Common myeloid progenitor, CD34-positive (primary cell): ENCODE measurements around the gene PKHD1.

Experiments used
- CTCF ChIA-PET: fragments of 350-600 bp; sonication (Branson Sonifier 250); formaldehyde crosslinking; loops from one replicate; lab custom pipeline; 2021; ENCODE audit warnings: antibody characterized with exemption; lab: Charles Lee
- POLR2A ChIA-PET: fragments of 350-600 bp; sonication (Branson Sonifier 250); formaldehyde crosslinking; loops from one replicate; lab custom pipeline; 2021; ENCODE audit warnings: antibody characterized with exemption; lab: Charles Lee
- DNase-seq, 3 donors: peaks; one replicate each; pipeline versions ENCODE4 v3.0.0 to v3.0.0-alpha.2; 2013
- H3K27ac ChIP-seq, 2 experiments: 1 replicate in 1 of 2; 2 replicates in 1 of 2; pipeline ENCODE4 v1.7.0; 2013; ENCODE audit warnings: inconsistent platforms in 2 of 2, low read length in 2 of 2, mild to moderate bottlenecking in 2 of 2, low read depth in 1 of 2, moderate library complexity in 1 of 2; ENCODE audit not compliant: severe bottlenecking in 2 of 2, insufficient read depth in 1 of 2, poor library complexity in 1 of 2
- H3K27me3 ChIP-seq, 5 experiments: replicated peaks in 2 of 5; 1 replicate in 3 of 5; 2 replicates in 2 of 5; pipeline versions ENCODE4 v1.6.1 to v1.7.0; 2013; ENCODE audit warnings: low read length in 4 of 5, mild to moderate bottlenecking in 2 of 5, moderate library complexity in 2 of 5, inconsistent platforms in 1 of 5; ENCODE audit not compliant: insufficient read depth in 5 of 5, control insufficient read depth in 4 of 5
- H3K36me3 ChIP-seq, 4 experiments: 1 replicate in 2 of 4; 2 replicates in 2 of 4; pipeline versions ENCODE4 v1.6.1 to v1.7.0; 2013; ENCODE audit warnings: low read length in 3 of 4, control low read depth in 1 of 4, mild to moderate bottlenecking in 1 of 4; ENCODE audit not compliant: control insufficient read depth in 4 of 4, insufficient read depth in 4 of 4
- H3K4me1 ChIP-seq, 4 experiments: 1 replicate in 3 of 4; 2 replicates in 1 of 4; pipeline versions ENCODE4 v1.6.1 to v1.7.1; 2013; ENCODE audit warnings: low read length in 3 of 4, mild to moderate bottlenecking in 3 of 4, control low read depth in 1 of 4, inconsistent platforms in 1 of 4, moderate library complexity in 1 of 4; ENCODE audit not compliant: control insufficient read depth in 4 of 4, insufficient read depth in 4 of 4; ENCODE audit errors: control extremely low read depth in 1 of 4
- H3K4me3 ChIP-seq, 7 experiments: 1 replicate in 4 of 7; 2 replicates in 3 of 7; pipeline versions ENCODE4 v1.5.1 to v1.7.0; 2013; ENCODE audit warnings: mild to moderate bottlenecking in 7 of 7, low read length in 6 of 7, moderate library complexity in 6 of 7, inconsistent platforms in 2 of 7, low read depth in 2 of 7, control low read depth in 1 of 7; ENCODE audit not compliant: insufficient read depth in 4 of 7, control insufficient read depth in 1 of 7; ENCODE audit errors: extremely low read depth in 1 of 7
- H3K9me3 ChIP-seq, 5 experiments: 1 replicate in 4 of 5; 2 replicates in 1 of 5; pipeline versions ENCODE4 v1.6.1 to v1.7.1; 2013; ENCODE audit warnings: low read length in 4 of 5, mild to moderate bottlenecking in 2 of 5, inconsistent platforms in 1 of 5, low read depth in 1 of 5, moderate library complexity in 1 of 5; ENCODE audit not compliant: control insufficient read depth in 4 of 5, insufficient read depth in 2 of 5; ENCODE audit errors: control extremely low read depth in 1 of 5
- WGBS: methylation state at CpG from one replicate; pipeline ENCODE4 v1.1.5; 2013; ENCODE audit not compliant: insufficient coverage; 5-methylcytosine and 5-hydroxymethylcytosine counted together

The PKHD1 gene

DNA sequence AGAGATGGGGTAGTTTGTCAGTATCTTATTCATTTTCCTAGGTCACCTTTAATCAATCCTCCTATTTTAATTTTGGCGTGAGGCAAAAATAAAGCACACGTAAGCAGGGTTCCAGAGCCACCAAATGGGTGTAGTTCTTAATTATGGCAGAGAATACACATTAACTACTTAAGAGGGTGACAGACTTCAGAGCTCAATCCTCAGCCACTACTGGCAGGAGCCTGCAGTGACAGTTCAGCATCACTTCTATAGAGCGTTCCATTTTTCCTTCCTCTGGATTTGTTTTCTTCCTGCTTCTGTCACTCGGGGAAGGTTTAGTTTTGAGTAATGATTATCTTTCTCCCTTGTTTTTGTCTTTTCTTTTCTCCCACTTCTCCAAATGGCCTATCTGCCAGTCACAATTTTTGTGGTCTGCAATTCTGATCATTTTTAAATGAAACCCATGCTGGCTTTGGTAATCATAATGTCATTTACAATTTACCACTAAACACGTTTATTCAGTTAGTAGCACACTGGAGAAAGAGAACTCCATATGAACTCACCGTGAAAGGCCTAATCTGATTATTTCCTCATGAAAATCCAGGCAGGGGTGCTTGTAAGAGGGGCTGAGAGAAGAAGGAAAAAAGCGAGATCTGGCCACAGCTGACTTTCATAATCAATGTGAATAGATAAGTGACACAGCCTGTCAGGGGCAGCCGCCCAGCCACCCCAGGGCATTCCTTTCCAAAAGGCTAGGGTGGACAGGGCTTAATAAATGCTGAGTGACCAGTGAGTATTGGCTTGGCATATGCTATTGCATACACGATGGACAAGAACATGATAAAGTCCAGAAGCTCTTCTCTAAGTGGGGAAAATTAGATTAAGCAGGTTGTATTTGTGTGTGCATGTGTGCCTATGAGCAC is 412.1 kb downstream of the PKHD1 start:
- Histone ChIP-seq H3K36me3 (no peaks in the 10 kb centered on the region), H3K4me3 (no peak overlapping the region), H3K4me1 (no peaks in the 10 kb centered on the region), H3K27me3 (no peaks in the 10 kb centered on the region), H3K27ac (no peak overlapping the region), H3K9me3 (peaks cover 0 to 2% (median 0%) of the 10 kb centered on the region in 5 experiments)
- ChIA-PET POLR2A (no interaction called here), CTCF (no interaction called here)
- 93% methylated on average over 4 of the region's 9 CpGs for WGBS
- no peak for DNase-seq

DNA sequence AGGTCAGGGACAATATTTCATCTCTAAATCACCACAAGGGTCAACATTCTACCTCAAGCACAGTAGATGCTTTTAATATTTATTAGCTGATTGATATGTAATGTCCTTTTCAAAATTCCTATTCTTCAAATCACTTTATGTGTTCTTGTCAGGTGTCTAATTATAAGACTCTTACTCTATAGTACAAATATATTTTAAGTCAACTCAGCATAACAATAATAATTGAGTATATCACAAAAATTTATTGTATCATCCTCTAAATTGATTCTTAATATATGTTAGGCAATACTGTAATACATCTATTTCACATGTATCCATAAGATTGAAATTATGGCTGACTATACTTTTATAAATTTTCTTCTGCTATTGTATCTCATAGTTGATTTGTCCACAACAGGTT is 423.9 kb downstream of the PKHD1 start:
- Histone ChIP-seq H3K36me3 (no peaks in the 10 kb centered on the region), H3K4me3 (no peak overlapping the region), H3K4me1 (no peaks in the 10 kb centered on the region), H3K27ac (no peak overlapping the region), H3K27me3 (peaks cover 0 to 2% (median 0%) of the 10 kb centered on the region in 5 experiments), H3K9me3 (no peaks in the 10 kb centered on the region)
- ChIA-PET POLR2A (no interaction called here), CTCF (no interaction called here)
- DNase-seq, result no peak

DNA sequence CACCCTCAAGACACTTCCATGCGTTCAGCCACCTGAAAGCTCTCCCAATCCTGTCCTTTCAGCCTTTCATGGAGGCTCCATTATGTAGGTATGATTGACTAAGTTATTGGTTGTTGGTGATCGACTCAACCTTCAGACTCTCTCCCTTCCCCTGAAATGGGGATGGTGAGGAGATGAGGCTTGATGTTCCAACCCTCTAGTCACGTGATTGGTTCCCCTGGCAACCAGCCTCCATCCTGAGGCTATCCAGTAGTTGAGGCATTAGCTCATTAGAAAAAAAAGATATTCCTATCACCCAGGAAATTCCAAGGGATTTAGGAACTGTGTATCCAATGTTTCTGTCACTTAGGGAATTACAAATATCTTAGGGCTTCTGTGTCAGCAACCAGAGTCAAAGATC is 426.6 kb downstream of the PKHD1 start:
- ChIA-PET CTCF (no interaction called here), POLR2A (no interaction called here)
- H3K4me3 ChIP-seq, result no peak overlapping the region
- H3K4me1 ChIP-seq, result no peaks in the 10 kb centered on the region
- DNase-seq, result no peak
- 60% methylated on average over 2 of the region's 3 CpGs for WGBS
- no peaks in the 10 kb centered on the region for H3K9me3 ChIP-seq
- peaks cover 0 to 2% (median 0%) of the 10 kb centered on the region in 5 experiments for H3K27me3 ChIP-seq
- H3K27ac ChIP-seq, result no peak overlapping the region
- H3K36me3 ChIP-seq, result no peaks in the 10 kb centered on the region

DNA sequence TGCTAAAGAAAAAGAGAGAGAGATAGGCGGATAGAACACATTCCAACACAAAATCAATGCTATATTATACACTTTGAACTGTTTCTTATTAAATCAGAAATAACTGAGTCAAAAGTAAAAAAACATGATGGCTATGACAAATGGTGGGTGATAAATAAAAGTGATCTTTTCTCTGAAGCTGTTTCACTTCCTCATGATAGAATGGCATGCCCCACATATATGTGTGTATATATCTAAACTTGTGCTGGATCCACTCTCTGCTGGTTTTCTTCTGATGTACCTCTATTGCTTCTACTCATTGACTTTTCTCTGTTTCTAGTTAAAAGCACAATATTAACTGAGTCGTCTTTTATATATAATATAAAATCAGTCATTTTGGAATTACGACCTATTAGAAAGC is 429.9 kb downstream of the PKHD1 start:
- no peaks in the 10 kb centered on the region for H3K9me3 ChIP-seq
- no peak overlapping the region for H3K27ac ChIP-seq
- no peak overlapping the region for H3K4me3 ChIP-seq
- peaks cover 0 to 2% (median 0%) of the 10 kb centered on the region in 5 experiments for H3K27me3 ChIP-seq
- WGBS, result no CpG with 5 or more reads among the region's 3 CpGs
- ChIA-PET CTCF (no interaction called here), POLR2A (no interaction called here)
- no peak for DNase-seq
- no peaks in the 10 kb centered on the region for H3K4me1 ChIP-seq
- no peaks in the 10 kb centered on the region for H3K36me3 ChIP-seq

DNA sequence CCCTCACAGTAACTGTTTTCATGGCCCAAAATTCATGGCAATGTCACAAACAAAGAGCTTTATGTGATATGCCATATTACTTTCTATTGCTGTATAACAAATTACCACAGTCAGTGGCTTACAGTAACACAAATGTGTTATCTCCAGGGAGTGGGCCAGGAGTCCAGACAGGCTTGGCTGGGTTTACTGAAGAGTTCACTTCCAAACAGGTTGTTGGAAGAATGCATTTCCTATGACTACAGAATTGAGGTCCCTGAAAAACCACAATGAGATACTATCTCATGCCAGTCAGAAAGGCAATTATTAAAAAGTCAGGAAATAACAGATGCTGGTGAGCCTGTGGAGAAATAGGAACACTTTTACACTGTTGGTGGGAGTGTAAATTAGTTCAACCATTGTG is 431.9 kb downstream of the PKHD1 start:
- H3K4me3 ChIP-seq, result no peak overlapping the region
- no peaks in the 10 kb centered on the region for H3K4me1 ChIP-seq
- H3K36me3 ChIP-seq, result no peaks in the 10 kb centered on the region
- ChIA-PET CTCF (no interaction called here), POLR2A (no interaction called here)
- no peaks in the 10 kb centered on the region for H3K9me3 ChIP-seq
- no peak overlapping the region for H3K27ac ChIP-seq
- no peak for DNase-seq
- peaks cover 0 to 2% (median 0%) of the 10 kb centered on the region in 5 experiments for H3K27me3 ChIP-seq

GRCh38 chr6:51654647-51655046 is 432.8 kb downstream of the PKHD1 start:
- POLR2A ChIA-PET, result no interaction called here
- Histone ChIP-seq H3K4me1 (no peaks in the 10 kb centered on the region), H3K36me3 (no peaks in the 10 kb centered on the region), H3K4me3 (no peak overlapping the region), H3K27me3 (peaks cover 0 to 2% (median 0%) of the 10 kb centered on the region in 5 experiments), H3K27ac (no peak overlapping the region), H3K9me3 (no peaks in the 10 kb centered on the region)
- CTCF ChIA-PET, result no interaction called here
- WGBS, result no CpG with 5 or more reads among the region's 5 CpGs
- DNase-seq, result no peak

GRCh38 chr6:51651132-51651817 is 436.1 kb downstream of the PKHD1 start:
- DNase-seq, result no peak
- H3K9me3 ChIP-seq, result no peaks in the 10 kb centered on the region
- no peaks in the 10 kb centered on the region for H3K36me3 ChIP-seq
- H3K4me3 ChIP-seq, result no peak overlapping the region
- ChIA-PET POLR2A (no interaction called here), CTCF (no interaction called here)
- no peaks in the 10 kb centered on the region for H3K4me1 ChIP-seq
- WGBS, result 89% methylated on average over 5 of the region's 9 CpGs
- H3K27ac ChIP-seq, result no peak overlapping the region
- H3K27me3 ChIP-seq, result peaks cover 0 to 2% (median 0%) of the 10 kb centered on the region in 5 experiments
